Skin epidermis (tissue), 12 donors: ENCODE data around the gene PRKCQ.

ENCODE experiments used
- H3K27ac ChIP-seq, 21 experiments: fragments of 200-600 bp; sonication (generic) in 11 of 21; one replicate each; pipeline ENCODE4 v1.5.0; 2020; ENCODE audit warnings: mild to moderate bottlenecking in 3 of 21, inconsistent platforms in 2 of 21, moderate library complexity in 2 of 21
- H3K4me3 ChIP-seq, 7 experiments: fragments of 200-600 bp; sonication (generic) in 2 of 7; one replicate each; pipeline ENCODE4 v1.5.0; 2020; ENCODE audit warnings: inconsistent platforms in 2 of 7, mild to moderate bottlenecking in 2 of 7, moderate library complexity in 1 of 7

PRKCQ gene

DNA sequence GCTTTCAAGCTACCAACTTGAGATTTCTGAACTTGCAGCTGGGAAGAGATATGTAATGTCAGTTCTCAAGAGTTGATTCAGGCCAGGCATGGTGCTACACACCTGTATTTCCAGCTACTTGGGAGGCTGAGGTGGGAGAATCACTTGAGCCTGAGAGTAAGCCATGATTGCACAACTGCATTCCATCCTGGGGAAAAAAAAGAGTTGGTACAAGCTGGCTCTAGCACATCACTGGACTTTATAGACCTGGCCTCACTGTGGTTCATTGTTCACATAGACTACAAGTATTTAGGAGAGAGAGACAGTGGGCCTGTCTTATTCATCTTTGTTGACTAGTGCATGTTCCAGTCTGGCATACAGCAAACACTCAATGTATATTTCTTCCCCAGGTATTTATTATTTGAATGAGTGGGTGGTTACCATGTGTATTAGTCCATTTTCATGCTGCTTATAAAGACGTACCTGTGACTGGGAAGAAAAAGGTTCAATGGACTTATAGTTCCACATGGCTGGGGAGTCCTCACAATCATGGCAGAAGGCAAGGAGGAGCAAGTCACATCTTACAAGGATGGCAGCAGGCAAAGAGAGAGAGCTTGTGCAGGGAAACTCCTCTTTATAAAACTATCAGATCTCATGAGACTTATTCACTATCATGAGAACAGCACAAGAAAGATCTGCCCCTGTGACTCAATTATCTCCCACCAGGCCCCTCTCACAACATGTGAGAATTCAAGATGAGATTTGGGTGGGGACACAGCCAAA is 200.9 kb downstream of the PRKCQ start:
- H3K27ac ChIP-seq, result no peak overlapping the region

More for the DNA sequence above, 200.9 kb downstream of the PRKCQ start:
- no peak overlapping the region for H3K4me3 ChIP-seq
